Stimulated activated CD4-positive, alpha-beta T cell treated with anti-CD3 and anti-CD28 coated beads, TNF-alpha, amount 100 ng/mL, for 1 hour (primary cell): ENCODE data around the gene LYRM7.
A peak's percentile ranks its signal among the peaks of the same experiment; 100 is the strongest.
"Not testable (repeated sequence)": the region's sequence is repeated elsewhere in the genome, so short reads cannot be mapped to it uniquely, and the experiment has no call there.

ENCODE experiments used
- DNase-seq, 3 donors: peaks; one replicate each; pipeline ENCODE4 v3.0.0-alpha.2; 2020; ENCODE audit warnings: low read depth in 3 of 3, low spot score in 1 of 3

LYRM7 gene

GRCh38 chr5:131218392-131218791, 47.6 kb downstream of the LYRM7 start:
- DNase-seq, result no peak

DNA sequence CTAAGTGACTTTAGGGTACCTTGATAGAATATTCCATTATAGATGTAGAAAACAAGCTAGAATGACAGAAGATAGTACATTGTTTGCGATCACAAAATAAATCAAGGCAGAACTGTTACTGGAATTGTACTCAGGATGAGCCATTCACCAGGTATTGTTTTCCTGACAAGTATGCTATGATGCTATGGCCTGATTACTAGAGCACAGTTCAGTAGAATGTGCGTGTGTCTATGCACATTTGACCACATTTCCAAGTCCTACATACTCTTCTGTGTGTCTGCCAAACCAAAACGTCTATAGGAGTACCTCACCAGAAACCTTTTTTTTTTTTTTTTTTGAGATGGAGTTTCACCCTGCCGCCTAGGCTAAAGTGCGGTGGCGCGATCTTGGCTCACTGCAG, 49.8 kb downstream of the LYRM7 start:
- DNase-seq, result no peak

DNA sequence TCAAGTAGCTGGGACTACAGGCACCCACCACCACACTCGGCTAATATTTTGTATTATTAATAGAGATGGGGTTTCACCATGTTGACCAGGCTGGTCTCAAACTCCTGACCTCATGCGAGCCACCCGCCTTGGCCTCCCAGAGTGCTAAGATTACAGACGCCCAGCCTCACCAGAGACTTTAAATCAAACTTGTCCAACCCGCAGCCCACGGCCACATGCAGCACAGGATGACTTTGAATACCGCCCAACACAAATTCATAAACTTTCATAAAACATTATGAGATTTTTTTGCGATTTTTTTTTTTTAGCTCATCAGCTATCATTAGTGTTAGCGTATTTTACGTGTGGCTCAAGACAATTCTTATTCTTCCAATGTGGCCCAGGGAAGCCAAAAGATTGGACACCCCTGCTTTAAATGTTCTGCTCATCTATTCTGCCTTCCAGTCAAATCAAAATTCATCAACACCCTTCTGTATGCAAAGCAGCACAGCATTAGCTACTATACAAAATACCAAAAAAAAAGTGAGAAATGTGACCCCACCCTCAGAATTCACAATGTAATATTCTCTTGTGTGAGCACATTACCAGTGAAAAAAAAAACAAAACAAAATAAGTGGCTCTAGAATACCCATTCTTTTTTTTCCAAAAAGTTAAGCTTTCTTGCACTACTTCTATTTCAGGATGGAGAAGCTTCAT, 50.4 kb downstream of the LYRM7 start:
- no peak for DNase-seq

GRCh38 chr5:131221888-131222287, 51.1 kb downstream of the LYRM7 start:
- no peak for DNase-seq

DNA sequence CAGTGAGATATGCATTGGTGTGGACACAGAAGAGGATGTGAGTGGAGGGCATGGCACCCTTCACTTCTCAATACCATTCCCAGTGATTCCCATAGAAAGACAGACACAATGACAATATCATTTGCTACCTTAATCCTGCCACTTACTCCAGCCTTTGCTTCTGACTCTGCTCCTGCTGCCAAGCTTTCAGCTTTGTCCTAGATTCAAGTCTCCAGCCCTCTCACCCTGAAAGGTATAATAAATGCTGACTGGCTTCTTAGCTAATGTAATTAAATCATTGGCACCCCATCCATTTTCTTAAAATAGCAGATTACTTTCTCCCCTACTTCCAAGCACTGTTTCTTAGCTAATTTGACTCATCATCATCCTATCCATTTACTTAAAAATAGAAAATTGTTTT, 52.0 kb downstream of the LYRM7 start:
- no peak for DNase-seq

DNA sequence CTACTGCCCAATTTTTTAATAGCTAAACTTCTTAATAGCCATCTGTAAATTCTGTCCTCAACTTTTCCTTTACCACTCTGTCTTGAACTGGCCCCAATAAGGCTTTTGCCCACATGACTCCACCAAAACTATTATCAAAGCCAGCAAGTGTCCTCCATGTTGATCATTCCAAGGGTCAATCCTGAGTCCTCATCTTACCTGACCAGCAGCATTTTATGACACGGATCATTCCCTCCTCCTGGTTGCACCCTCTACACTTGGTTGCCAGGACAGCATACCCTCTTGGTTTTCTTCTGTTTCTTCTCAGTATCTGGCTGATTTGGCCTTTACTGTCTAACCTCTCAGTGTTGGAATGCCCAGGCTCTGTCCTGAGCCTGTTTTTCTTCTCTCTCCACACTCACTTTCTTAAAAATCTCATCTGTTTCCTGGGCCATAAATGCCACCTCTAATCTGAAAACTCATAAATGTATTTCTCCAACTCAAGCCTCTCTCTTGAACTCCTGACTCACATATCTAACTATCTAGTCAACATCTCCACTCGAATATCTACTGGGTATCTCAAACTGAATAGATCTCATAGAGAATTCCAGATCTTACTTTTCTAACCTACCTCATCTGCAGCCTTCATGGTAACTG, 53.1 kb downstream of the LYRM7 start:
- DNase-seq, result no peak

- DNase-seq, result no peak
Measured at GRCh38 chr5:131224387-131225201, 53.9 kb downstream of the LYRM7 start.

- DNase-seq, result no peak
Measured at GRCh38 chr5:131225282-131225974, 54.7 kb downstream of the LYRM7 start.

DNA sequence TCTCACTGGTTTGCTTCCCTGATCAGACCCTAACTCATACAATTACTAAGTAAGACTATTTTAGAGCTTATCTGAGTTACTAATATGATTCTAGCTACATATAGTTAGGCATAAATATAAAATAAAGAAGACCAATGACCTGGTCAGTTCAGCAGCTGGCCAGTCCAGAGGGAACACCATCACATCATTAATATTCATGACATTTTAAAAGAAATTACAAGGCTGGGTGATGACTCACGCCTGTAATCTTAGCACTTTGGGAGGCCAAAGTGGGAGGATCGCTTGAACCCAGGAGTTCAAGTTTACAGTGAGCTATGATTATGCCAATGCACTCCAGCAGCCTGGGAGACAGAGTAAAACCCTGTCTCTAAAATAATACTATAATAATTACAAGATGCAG, 56.2 kb downstream of the LYRM7 start:
- no peak for DNase-seq

DNA sequence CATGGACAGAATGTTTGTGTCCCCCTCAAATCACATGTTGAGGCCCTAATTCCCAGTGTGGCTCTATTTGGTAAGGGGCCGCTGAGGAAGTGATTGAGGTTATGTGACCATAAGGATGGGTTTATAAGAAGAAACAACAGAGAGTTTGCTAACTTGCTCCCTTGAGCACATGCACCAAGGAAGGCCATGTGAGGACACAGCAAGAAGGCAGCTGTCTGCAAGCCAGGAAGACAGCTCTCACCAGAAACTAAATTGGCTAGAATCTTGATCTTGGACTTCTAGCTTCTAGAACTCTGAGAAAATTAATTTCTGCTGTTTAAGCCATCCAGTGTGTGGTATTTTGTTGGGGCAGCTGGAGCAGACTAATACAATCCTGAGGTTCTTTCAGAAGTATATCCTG, 57.9 kb downstream of the LYRM7 start:
- DNase-seq, result no peak

DNA sequence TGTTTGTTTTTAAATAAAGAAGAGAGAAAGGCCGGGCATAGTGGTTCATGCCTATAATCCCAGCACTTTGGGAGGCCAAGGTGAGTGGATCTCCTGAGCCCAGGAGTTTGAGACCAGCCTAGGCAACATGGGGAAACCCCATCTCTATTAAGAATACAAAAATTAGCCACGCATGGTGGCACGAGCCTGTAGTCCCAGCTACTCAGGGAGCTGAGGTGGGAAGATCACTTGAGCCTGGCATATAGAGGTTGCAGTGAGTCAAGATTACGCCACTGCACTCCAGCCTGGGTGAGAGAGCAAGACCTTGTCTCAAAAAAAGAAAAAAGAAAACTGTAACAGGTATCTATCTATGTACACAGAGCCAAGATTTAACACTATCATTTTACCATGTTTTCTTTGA, 58.9 kb downstream of the LYRM7 start:
- DNase-seq, result no peak

DNA sequence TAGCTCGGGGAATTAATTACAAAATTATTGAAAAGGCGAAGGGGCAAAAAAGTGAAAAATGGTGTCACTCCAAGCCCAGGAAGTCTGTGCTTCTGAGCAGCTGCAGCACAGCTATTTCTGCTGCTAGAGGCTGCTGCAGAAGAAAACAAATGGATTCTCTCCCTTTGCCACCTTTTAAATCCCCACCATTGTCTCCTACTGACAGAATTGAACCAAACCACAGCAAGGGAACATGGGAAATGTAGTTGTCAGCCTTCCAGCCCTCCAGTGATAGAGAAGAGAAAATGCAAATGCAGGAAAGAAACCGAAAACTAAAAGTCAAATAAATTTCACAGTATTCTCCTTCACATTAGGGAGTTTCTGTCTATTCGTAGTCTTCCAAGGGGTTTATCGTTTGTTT, 59.7 kb downstream of the LYRM7 start:
- DNase-seq, result no peak

DNA sequence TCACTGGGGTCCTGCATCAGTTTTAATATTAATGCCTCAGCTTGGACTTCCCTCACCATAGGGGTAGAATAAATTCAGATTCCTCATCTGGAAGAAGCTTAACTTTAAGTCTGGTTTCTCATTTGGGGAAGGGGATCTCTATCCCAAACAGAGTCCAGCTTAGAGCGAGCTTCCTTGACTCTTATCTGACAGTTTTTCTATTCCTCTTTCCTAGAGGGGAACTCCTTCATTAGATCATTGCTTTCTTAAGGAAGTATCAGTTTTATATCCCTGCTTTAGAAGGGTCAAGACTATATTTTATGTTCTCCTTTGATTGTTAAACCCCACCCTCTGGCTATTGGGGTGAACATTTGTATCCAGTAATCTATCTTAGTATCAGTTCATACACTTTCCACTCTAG, 68.9 kb downstream of the LYRM7 start:
- DNase-seq, result no peak

DNA sequence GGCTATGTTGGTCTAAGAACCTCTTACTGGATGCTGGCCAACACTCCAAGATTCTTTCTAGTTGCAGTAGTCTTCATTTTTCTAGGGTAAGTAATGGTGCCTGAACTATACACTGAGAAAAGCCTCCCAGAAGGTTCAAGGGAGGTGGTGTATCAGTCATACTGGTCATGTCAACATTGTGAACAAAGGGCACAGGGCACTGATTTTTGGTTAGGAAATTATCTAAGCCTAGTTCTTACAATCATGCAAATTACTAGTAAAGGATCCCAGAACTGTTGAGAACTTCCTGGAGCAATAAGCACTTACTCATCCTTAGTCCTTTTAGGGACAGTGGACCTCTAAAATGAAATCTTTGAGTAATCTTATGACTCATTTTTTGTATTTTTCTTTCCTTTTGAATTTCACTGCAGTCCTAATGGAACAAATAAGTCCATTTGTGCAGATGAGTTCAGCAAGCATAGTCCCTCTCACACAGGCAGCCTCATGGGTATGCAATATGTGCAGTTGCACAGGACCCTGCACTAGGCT, 72.0 kb downstream of the LYRM7 start:
- no peak for DNase-seq

GRCh38 chr5:131245312-131245711, 74.6 kb downstream of the LYRM7 start:
- DNase-seq, result no peak

DNA sequence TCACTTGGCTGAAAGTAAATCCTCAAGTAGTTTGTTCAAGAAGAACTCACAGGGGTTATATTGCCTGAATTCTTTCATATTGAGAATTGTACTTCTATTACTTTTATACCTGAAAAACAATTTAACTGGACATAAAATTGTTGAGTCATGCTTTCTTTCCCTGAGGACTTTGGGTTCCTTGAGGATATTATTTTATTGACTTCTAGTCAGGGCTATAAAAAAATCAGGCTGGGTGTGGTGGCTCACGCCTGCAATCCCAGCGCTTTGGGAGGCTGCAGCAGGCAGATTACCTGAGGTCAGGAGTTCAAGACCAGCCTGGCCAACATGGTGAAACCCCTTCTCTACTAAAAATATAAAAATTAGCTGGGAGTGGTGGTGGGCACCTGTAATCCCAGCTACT, 75.2 kb downstream of the LYRM7 start:
- no peak for DNase-seq

GRCh38 chr5:131246504-131246903, 75.8 kb downstream of the LYRM7 start:
- DNase-seq, result no peak

DNA sequence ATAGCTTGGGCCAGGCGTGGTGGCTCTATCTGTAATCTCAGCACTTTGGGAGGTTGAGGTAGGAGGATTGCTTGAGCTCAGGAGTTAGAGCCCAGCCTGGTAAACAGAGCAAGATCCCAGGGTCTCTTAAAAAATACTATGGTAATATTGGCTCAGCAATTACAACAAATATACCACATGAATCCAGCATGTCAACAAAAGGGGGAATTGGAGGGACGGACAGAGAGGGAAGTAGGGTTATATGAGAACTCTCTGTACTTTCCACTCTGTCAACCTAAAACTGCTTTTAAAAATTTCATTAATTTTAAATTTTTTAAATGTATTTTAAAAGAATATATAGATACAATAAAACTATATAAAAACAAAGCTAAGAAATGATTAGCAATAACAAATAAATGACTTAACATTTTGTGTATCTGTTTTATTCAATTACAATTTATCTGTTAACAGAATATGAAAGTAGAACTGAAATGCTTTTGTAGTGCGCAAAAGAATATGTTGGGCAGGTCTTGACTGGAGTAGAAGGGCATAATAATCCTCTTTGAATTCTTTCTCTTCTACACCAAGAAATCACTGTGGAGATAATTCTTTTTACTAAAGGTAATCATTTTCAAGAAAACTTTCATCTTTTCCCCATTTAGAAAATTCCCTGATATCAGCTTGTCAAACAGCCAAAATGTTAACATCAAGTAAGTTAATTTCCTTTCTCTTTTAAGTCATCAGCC, 80.2 kb downstream of the LYRM7 start:
- DNase-seq, result no peak

GRCh38 chr5:131252824-131253171, 82.1 kb downstream of the LYRM7 start:
- DNase-seq, result peak; percentile 35 to 62 (median 57)

- DNase-seq, result not testable (repeated sequence)
Measured at GRCh38 chr5:131254025-131254424, 83.3 kb downstream of the LYRM7 start.

DNA sequence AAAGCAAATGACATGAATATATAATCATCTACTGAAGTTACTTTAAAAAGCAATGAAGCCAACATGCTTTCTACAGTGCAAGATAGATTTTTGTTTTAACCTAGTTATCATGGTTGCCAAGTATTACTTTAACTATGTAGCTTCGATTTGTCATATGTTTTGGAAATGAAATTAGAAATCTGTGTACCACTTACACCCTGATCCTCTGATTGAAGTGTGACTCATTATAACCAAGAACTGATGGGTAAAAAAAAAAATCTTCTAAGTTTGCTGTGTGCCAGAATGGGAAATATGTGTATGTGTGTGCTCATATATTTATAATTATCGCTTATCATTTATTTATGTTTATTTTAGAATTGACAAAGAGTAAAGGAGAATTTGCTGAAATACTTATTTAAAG, 84.0 kb downstream of the LYRM7 start:
- no peak for DNase-seq
